ENCODE measurements around the gene BAG1. TPM values are rescaled to one million over a fixed set of nuclear protein-coding genes. Genes with fewer than 3 reads are reported as not detected.
A peak's percentile ranks its signal among the peaks of the same experiment; 100 is the strongest.

Gene BAG1
- total RNA-seq, 3 donors from 2014 or later (not counting 1 experiment from before 2014, with no cell fraction given), result 83.4 to 102 (median 93.4) TPM

DNA sequence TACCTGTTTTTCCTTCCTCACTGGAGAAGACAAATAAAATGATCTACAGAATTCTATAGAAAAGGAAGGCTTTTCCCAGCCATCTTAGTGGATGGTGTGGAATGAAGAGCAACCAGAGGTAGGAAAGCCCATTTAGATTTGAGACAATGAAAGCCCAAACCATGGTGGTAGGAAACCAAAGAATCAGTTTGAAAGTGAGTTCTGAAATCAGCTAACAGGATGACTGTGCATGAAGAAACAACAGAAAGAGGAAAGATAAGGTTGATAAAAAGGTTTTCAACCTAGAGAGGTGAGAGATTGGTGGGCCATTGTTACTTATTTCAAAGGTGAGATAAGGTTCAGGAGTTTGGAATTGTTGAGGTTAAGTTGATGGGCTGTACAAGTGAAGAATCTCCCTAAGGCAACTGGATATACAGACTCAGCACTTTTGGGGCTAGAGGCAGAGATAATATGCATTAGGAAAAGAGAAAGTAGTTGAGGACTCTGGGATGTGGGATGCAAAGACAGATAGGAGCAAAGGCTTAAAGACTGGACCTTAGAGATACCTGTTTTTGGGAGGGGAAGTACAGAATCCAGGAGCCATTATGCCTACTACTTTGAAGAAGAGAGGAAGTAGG is 2.8 kb upstream of the BAG1 start:
- Mint-ChIP-seq H3K4me1 (peaks cover 40 to 41% of the 10 kb centered on the region in 2 donors), H3K36me3 (no peaks in the 10 kb centered on the region), H3K27me3 (ENCODE audit: low read depth in 2 of 2) (no peaks in the 10 kb centered on the region), H3K4me3 (no peak overlapping the region), H3K27ac (peak overlapping the region; percentile 41 to 93), H3K9me3 (no peaks in the 10 kb centered on the region)
- H3K4me3 ChIP-seq (ENCODE audit: low read length), result no peak overlapping the region
- intact Hi-C loops (cut with micrococcal nuclease), result loop anchor here (10.0 kb wide), 1 partner anchor 208 kb away; the partner anchor contains the start of gene NOL6
- no peaks in the 10 kb centered on the region for H3K27me3 ChIP-seq (ENCODE audit: control insufficient read depth, insufficient read depth, low read length)
- H3K9me3 ChIP-seq (ENCODE audit: control insufficient read depth, insufficient read depth, low read length), result no peaks in the 10 kb centered on the region
- peaks cover 21% of the 10 kb centered on the region for H3K36me3 ChIP-seq (ENCODE audit: control insufficient read depth, insufficient read depth, low read length)
- no peak for DNase-seq
- H3K4me1 ChIP-seq (ENCODE audit: control insufficient read depth, insufficient read depth, low read length), result peaks cover 22% of the 10 kb centered on the region
- H3K27ac ChIP-seq (ENCODE audit: low read length), result no peak overlapping the region
- TF ChIP-seq, protein P1, sequence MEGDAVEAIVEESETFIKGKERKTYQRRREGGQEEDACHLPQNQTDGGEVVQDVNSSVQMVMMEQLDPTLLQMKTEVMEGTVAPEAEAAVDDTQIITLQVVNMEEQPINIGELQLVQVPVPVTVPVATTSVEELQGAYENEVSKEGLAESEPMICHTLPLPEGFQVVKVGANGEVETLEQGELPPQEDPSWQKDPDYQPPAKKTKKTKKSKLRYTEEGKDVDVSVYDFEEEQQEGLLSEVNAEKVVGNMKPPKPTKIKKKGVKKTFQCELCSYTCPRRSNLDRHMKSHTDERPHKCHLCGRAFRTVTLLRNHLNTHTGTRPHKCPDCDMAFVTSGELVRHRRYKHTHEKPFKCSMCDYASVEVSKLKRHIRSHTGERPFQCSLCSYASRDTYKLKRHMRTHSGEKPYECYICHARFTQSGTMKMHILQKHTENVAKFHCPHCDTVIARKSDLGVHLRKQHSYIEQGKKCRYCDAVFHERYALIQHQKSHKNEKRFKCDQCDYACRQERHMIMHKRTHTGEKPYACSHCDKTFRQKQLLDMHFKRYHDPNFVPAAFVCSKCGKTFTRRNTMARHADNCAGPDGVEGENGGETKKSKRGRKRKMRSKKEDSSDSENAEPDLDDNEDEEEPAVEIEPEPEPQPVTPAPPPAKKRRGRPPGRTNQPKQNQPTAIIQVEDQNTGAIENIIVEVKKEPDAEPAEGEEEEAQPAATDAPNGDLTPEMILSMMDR (IDR thresholded peaks at IDR 0.05), result no peak
- no peak for ATAC-seq

DNA sequence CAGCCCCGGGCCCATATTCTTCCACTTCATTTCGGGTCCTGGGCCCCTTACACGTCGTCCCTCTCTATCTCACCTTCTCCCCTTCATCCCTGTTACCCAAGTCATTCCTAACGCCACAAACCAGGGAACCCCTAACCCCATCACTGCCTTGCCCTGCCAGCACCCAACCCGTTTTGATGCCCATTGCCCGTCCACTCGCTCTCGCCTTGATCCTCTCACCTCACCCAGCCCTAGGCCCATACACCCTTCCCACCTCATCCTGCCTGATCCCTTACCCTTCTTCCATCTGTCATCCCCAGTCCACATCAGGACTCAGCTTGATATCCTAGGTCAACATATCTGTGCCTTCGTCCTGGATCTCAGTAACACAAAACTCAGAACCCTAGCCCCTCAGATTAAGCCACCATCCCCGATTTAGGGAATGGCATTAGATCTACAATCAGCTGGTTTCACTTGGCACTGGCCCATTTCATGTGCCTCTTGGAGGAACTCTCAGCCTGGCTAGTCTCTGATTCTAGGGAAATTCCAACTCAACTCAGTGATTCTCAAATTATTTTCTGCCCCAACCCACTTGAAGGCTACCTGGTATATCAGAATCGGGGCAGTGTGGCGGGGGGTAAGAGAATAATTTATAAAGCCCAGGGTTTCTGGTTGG is 830 bp upstream of the BAG1 start:
- DNase-seq, result peak; percentile 22 to 42
- H3K27me3 ChIP-seq (ENCODE audit: control insufficient read depth, insufficient read depth, low read length), result no peaks in the 10 kb centered on the region
- H3K36me3 Mint-ChIP-seq, result no peaks in the 10 kb centered on the region
- peaks cover 26% of the 10 kb centered on the region for H3K36me3 ChIP-seq (ENCODE audit: control insufficient read depth, insufficient read depth, low read length)
- H3K27me3 Mint-ChIP-seq (ENCODE audit: low read depth in 2 of 2), result no peaks in the 10 kb centered on the region
- H3K9me3 Mint-ChIP-seq, result no peaks in the 10 kb centered on the region
- H3K4me1 Mint-ChIP-seq, result peaks cover 40 to 41% of the 10 kb centered on the region in 2 donors
- H3K4me3 ChIP-seq (ENCODE audit: low read length), result peak overlapping the region; percentile 53
- 13% methylated on average over 11 of the region's 13 CpGs for WGBS (ENCODE audit: insufficient coverage)
- H3K9me3 ChIP-seq (ENCODE audit: control insufficient read depth, insufficient read depth, low read length), result no peaks in the 10 kb centered on the region
- peaks cover 22% of the 10 kb centered on the region for H3K4me1 ChIP-seq (ENCODE audit: control insufficient read depth, insufficient read depth, low read length)
- intact Hi-C loops (cut with micrococcal nuclease), result loop anchor here (2.0 to 10.0 kb wide), 2 partner anchors 209 to 241 kb away; partner anchors contain the start of genes DNAJA1 and NOL6
- H3K27ac Mint-ChIP-seq, result peak overlapping the region; percentile 93 to 95
- no peak for ATAC-seq
- peak overlapping the region; percentile 84 for H3K4me3 Mint-ChIP-seq
- H3K27ac ChIP-seq (ENCODE audit: low read length), result peak overlapping the region; percentile 91
- TF ChIP-seq, protein P1 (IDR thresholded peaks at IDR 0.05), result no peak

DNA sequence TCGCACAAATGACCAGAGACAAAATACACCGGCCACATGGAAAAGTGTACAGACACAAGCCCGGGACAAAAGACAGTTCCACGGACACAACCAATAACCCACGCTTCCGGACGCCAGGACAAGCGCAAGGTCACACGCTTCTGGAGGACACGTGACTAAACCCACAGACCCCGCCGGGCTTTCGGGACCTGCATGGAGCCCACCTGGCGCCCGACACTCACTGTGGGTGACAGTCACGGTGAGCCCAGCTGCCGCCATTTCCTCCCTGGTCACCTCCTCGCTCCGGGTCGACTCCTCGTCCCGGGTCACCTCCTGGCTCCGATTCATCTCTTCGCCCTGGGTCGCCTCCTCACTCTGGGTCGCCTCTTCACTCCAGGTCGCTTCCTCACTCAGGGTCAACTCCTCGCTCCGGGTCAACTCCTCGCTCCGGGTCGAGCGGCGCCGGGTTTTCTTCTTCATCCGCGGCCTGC is 470 bp downstream of the BAG1 start:
- WGBS (ENCODE audit: insufficient coverage), result under 1% methylated on average over 37 of the region's 37 CpGs
- TF ChIP-seq, protein P1 (IDR thresholded peaks at IDR 0.05), result no peak
- peaks cover 22% of the 10 kb centered on the region for H3K4me1 ChIP-seq (ENCODE audit: control insufficient read depth, insufficient read depth, low read length)
- peak overlapping the region; percentile 96 for H3K4me3 ChIP-seq (ENCODE audit: low read length)
- peak; percentile 1 to 5 (median 2) for ATAC-seq
- intact Hi-C loops (cut with micrococcal nuclease), result loop anchor here (1.0 to 10.0 kb wide), 6 partner anchors 26 to 239 kb away; partner anchors contain the start of genes B4GALT1, DNAJA1, NFX1 and NOL6
- no peaks in the 10 kb centered on the region for H3K9me3 ChIP-seq (ENCODE audit: control insufficient read depth, insufficient read depth, low read length)
- Mint-ChIP-seq H3K4me3 (peak overlapping the region; percentile 84), H3K27ac (peak overlapping the region; percentile 93 to 95), H3K27me3 (ENCODE audit: low read depth in 2 of 2) (no peaks in the 10 kb centered on the region), H3K9me3 (no peaks in the 10 kb centered on the region), H3K4me1 (peaks cover 40 to 41% of the 10 kb centered on the region in 2 donors), H3K36me3 (peaks cover 6% of the 10 kb centered on the region)
- DNase-seq, result peak; percentile 51 to 63
- no peaks in the 10 kb centered on the region for H3K27me3 ChIP-seq (ENCODE audit: control insufficient read depth, insufficient read depth, low read length)
- peaks cover 34% of the 10 kb centered on the region for H3K36me3 ChIP-seq (ENCODE audit: control insufficient read depth, insufficient read depth, low read length)
- peak overlapping the region; percentile 87 for H3K27ac ChIP-seq (ENCODE audit: low read length)
